HG03558 (cell line): ENCODE results near the gene FNTB.
"Not testable (repeated sequence)": the region's sequence is repeated elsewhere in the genome, so short reads cannot be mapped to it uniquely, and the experiment has no call there.

Source experiments
- ATAC-seq: cut with Tn5 transposase; IDR thresholded peaks from one replicate; pipeline ENCODE4 v1.9.1; 2021; ENCODE audit warnings: moderate number of reproducible peaks; ENCODE audit not compliant: unreplicated experiment; ENCODE audit errors: extremely low read depth

The FNTB gene

DNA sequence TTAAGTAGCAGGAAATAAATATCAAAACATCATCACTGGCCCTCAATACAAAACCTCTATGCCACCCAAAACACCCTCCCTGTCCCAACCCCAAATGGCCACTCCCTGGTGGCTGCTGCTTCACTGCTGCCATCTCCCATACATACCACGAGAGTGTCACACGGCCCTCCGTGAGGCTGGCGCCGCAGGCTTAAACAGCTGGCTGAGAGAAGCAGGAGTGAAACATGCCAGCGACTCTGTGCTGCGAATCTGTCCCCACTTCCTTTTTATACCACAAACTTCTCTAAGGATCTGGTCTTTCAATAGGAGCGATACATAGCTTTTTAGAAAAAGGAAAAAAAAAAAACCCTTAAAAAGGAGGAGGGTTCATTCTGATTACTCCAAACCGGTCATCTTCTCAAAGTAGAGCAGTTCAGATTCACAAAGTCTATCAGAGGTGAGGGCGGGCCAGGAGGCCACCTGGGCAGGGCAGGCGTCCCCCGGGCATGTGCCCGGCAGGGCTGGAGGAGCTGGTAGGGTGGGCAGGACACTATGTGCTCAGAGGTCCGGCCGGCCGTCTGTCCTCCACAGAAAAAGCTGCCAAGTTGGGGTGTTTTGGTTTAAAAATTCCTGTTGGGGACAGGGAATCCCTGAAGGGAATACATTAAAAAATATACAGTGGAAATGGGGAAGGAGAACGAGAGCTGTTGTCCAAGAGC, 89.1 kb downstream of the FNTB start:
- ATAC-seq: no peak

DNA sequence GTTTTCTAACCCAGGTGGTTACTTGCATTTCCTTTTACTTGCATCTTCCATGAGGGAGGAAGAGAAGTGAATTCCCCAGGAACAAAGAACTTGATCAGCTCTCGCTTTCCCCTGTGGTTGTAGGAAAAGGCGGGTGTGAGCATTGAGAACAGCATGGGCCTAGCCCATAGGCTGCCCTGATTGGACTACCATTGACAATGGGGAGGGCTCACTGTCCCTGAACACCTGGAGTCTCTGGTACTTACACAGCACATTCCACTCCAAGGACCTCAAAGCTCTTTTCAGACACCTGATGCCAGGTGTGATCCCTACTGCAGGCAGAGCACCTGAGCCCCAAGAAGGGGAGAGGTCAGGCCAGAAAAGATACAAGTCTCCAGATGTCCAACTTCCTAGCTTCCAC, 90.6 kb downstream of the FNTB start:
- ATAC-seq: no peak

DNA sequence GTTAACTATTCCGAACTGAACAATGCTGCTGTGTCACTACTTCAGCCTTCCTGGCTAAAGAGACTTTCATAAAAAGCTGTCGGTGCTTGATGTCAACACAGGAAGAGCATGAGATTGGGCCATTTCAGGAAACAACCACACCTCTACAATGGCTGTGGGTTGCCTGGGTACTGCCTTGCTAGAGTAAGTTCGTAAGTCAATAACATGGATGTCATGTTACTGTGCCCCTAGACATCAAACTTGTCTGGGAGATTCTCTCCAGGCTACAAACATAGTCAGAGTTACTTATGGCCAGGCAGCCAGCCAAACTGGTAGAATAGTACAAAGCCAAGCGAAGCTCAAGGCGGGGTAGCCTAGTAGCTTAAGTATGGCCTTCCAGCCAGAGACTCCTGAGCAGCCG, 92.5 kb downstream of the FNTB start:
- no peak for ATAC-seq

DNA sequence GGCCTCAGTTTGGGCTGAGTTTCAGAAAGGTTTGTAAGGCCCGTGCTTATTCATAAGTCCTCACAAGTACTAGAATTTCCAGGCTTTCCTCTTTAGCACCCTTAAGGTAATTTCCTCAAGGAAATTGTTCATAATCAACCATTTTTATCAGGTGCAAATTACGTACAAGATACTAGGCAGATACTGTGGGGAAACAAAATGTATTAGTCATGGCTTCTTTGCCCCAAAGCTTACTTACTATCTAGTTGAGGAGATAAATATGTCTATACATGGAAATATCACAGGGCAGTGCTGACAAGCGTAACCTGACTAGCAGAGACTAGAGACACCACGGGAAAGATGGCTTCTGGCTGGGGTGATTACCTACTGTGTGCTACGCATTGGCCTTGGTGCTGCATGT, 93.1 kb downstream of the FNTB start:
- ATAC-seq: no peak

DNA sequence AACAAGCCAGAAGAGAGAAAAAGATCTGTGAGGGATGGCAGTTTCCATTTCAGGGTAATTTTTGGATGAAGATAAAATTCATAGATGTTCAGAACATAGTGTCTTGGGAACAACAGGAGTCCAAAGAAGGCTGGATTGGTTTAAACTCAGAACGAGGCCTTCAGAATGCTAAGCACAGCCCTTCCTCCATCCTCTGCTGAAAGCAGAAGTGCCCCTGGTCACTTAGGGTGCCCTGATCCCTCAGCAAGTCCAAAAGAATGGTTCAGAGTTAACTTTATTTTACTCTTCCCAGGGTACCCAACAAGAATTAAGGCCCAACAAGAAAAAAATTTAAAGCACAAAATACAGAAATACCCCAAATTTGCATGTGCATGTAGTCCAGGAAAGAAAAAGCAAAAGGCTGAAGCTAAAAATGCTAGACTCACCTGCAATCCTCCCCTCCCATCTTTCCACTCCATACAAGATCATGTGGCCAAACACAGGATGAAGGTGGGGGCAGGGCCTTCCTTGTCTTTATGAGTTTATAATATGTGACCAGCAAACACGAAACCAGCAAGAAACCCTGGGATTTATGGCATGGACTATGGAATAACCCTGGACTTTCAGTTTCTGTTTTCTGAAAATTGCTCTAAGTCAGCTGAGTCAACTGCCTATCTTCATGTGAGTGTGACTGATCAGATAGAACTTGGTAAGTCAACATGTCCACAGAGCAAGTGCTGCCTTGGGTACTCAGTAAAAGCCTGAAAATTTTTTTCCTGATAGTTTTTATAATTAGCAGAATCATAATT, 94.5 kb downstream of the FNTB start:
- no peak for ATAC-seq

DNA sequence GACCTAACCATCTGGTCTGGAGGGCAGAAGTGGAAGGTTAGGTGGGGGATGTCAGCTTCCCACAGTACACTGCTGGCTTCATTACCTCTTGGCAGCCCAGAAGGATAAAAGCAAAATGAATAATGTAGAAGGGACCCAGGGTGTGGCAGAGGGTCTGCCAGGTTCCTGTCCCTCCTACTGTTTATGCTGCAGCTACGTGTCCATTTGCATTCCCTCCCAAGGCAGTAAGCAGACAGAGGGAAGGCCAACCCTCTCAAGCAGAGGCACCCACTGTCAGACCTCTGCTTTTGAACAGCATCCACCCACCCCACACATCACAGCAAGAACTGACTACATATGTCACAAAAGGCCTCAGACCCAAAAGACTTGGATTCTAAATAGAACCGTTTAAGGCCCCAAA, 96.2 kb downstream of the FNTB start:
- ATAC-seq: no peak

DNA sequence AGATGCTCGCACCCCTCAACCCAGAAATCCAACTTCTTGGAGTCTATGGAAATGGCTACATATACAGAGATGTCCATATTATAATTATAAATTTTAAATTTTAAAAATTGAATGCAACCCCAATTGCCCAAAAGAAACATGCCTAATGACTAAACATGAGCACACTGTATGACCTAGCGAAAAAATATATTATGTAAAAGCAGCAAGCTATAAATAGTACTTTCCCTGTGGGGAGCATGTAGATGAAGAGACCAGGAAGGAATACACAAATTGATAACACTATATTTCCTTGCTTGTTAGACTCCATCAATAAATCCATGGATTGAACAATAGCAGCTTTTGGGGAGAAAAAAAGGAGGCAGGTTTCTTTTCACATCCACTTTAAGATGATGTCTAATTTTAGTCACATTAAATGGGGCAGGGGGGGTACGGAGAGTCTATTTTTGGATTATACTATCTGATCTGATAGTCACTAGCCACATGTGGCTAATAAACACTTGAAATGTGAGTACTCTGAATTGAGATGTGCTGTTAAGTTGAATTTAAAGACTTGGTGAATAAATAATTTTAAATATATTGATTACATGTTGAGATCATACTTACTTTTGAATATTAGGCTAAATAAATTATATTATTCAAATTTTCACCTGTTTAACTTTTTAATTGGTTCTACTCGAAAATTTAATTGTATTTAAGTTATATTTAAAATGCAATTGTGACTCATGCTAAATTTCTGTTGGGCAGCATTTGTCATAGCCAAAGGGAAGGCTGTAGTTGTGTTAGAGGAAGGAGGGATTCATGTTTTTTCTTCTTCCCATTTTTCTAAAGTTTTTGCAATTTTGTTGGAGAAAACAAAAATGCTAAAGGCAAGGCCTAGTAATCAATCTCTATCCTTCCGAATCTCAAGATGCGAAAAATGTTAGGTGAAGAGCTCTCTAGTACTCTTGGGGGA, 98.1 kb downstream of the FNTB start:
- ATAC-seq: no peak

DNA sequence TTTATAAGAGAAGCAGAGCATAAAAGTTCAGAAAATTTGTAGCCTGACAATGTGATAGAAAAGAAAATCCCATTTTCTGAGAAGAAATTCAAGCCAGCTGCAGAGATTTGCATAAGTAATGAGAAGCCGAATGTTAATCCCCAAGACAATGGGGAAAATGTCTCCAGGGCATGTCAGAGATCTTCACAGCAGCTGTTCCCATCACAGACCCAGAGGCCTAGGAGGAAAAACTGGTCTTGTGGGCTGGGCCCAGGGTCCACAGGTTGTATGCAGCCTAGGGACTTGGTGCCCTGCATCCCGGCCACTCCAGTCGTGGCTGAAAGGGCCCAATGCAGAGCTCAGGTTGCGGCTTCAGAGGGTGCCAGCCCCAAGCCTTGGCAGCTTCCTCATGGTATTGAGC, 100.0 kb downstream of the FNTB start:
- not testable (repeated sequence) for ATAC-seq

DNA sequence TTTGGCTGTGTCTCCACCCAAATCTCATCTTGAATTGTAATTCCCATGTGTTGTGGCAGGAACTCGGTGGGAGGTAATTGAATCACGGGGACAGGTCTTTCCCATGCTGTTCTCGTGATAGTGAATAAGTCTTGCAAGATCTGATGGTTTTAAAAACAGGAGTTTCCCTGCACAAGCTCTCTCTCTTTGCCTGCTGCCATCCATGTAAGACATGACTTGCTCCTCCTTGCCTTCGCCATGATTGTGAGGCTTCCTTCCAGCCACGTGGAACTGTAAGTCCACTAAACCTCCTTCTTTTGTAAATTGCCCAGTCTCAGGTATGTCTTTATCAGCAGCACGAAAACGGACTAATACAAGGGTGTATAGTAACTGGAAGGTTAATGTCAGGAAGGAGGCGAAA, 101.1 kb downstream of the FNTB start:
- not testable (repeated sequence) for ATAC-seq

DNA sequence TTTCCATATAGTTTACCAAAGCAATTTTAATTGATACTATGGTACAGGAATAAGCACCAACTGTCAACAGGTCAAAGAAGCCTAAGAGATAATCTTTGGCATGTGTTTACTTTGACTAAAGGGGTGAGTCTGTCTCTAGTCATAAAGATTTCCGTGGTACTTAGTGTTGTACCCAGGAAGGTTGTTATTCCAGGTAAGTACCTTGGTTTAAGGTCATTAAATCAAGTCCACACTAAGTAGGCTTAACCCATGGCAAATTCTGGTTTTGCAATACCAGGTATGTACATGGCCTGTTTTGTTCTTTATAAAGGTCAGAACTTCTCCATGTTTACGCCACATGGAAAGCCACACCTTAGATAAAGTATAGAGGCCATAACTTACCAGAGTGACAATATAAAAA, 105.7 kb downstream of the FNTB start:
- no peak for ATAC-seq

DNA sequence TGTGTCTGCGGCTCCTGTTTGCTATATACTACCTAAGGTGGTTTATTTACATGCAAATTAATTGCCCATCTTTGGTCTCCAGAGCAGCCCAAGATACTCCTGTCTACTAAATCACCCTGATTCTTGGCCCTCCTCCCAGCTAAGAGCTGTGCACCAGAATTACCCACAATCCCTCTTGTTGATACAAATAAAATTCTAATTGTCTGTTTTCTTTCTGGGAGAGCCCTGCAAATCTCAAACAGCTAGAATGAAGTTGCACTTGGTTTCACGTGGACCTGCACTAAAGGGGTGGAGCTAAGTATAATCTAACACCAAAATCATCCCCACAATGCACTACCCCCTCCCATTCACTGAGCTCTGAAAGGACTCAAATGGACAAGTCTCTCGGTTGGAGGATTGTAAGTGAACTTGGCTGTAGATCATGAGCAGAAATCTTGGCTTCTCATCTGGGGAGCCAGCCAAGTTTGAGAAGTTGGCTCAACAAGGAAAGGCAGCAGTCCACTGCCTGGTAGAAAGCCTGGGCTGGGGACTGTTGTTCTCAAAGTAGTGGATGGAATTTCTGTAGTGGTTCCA, 109.0 kb downstream of the FNTB start:
- no peak for ATAC-seq

DNA sequence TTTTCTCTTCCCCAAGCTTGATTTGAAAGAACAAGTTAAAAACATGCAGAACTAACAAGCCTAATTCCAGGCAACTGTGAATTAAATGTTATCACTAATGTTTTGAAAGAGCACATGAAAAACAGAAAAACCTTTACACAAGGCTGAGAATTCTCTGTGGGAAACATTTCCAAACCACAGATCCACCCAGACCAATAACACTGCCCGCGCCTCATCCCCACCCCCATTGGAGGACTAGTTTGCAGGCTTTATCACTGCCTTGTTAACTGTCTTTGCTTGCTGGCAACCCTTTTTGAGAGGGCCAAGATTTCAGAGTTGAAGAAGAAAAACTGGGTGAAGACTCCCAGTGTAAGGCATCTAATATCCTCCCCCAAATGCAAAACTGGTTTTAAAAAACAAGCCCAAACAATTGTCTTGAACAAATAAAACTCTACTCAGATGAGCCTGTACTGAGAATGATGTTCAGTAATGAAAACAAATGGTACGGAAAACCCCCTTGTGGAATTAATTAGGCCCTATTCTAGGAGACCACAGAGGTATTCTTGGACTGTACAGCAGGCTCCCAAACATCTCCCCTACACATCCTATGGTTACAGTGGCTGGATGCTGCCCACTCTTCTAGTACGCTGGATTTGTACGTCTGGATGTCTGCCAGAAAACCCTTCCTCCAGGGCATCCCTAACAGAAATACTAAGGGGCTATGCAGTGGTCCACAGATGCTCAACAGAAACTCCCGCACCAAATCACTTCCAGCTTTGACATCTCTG, 109.8 kb downstream of the FNTB start:
- ATAC-seq: no peak

DNA sequence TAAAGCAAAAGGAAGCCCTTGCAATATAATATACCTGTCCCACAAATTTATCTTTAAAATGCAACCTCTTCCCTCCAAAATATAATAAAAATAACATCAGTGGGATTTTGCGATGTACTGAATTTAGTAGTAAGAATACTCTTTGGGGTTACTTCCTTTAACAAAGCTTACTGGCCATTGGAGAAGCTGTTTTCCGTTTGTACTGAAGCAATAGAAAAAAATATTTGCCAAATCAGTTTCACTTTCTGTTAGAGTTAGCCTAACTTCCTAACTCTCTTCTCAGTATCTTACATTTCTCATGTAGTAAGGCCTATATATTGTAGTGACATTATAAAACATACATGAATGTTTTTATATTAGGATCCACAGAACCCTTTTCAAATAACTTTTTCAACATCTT, 111.9 kb downstream of the FNTB start:
- no peak for ATAC-seq

DNA sequence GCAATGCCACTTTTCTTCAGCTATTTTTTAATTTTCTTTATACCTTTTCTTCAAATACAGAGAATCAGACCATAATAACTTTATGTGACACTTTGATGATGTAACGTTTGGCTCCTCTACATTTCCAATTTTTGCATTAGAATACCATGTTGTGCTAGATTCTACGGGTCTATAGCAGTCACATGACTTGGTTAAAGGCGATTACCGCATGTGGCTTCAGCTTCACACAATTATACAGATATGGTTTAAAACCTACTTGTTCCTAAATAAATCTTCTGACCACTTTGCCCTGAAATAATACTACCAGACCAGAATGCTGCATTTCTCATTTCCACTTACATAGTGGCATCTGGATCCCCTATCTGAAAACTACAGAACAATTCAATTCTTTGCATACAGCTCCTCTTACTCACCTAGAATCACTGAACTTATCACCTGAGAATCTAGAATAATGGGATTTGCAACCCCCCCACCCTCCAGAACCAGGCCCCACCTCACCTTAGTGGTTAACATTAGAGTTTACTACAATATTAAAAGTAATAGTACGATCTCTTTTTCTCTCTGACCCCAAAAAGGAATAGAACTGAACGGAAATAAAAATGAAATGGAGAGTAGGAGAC, 114.3 kb downstream of the FNTB start:
- ATAC-seq: no peak

DNA sequence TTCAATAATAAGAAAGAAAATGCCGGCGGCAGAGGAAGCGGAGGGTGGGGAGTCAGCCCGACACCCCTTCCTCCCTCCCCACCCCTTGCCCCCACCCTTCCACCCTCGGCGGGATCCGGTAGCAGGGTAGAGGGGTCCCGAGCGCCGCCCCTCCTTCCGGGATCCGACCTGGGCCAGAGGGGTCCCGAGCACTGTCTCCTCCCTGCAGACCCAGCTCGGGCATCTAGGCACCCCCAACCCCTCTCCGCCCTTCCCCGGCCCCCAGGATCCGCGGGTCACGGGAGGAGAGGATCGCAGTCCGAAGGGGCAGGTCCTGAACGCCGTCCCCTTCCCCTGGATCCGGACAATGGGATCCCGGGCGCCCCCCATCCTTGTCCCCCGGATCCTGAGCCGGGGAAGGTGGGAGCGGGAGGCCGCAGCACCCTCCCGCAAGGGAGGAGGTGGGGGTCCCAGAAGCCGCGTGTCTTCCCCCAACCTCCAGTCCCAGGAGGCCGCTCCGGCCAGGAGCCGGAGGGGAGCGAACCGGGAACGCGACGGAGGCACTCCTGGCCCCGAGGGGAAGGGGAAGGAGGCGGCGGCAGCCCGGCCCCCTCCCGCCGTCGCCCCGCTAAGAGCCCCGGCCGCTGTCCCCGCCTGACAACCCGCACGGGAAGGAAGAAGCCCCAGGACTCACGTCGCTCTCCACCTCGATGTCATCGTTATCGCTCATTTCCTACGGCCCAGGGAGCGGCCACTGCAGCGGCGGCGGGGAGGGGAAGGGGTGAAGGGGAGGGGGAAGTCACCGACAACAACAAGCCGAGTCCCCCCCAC, 115.1 kb downstream of the FNTB start:
- no peak for ATAC-seq

DNA sequence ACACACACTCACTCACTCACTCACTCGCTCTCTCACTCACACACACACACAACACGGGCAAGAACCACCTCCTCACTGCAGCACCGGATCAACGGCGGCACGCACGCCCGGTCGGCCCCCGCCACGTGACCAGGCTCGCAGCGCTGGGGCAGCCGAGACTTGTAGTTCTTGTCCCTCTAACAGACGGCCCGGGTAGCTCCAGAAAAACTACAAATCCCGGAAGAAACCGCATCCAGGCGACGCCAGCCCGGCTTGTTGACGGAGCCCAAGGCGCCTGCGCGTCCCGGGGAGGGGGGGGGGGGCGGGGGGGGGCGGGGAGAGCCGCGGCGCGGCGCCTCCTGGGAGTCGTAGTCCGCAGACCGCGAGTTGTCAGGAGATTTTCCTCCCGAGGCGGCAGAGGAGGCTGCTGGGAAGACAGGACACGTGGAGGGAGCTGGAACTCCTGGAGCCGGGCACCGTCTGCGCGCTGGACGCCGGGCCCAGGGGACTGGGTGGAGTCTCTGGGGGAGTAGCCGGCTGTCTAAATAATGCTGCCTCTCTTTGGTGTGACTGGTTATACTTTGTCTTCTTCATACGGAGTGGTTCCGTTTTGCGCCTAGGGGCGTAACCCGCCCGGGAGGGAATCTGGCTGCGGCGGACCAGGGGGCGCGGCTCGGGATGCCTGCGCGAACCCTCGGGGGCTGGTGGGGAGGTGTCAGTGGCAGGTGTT, 115.9 kb downstream of the FNTB start, which contains the start of gene MAX:
TSS of gene MAX (minus strand) at position 77 of the 709 bp plus-strand sequence. CDS start 178 bp downstream, outside the sequence.
- peak; percentile 77 for ATAC-seq

DNA sequence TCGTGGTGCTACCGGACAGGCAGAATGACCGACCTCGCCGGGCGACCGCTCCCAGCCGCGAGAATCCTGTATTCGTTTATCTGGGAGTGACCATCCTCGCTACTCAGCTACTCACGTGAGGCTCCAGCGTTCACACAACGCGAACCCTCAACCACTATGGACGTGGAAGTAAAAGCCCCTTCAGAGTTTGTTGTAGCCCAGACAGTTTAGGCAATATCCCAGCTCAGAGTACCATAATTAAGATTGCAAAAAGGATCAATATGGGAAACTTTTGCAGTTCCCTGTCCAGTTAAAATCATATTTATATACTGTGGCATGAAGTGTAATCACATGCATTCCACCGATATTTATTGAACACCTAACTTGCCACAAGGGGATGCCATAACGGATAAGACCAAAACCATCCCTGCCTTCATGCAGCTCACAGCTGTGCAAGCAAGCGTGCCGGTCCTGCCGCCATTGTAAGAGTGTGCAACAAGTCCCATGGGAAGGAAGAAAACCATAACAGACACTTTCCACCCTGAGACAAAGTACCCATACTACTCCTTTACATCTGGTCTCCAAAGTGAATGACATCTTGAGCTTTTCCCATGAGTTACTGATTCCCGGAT, 116.6 kb downstream of the FNTB start:
- ATAC-seq: no peak
